ENCODE results near the gene C19orf25.
"Not testable (repeated sequence)": the region's sequence is repeated elsewhere in the genome, so short reads cannot be mapped to it uniquely, and the experiment has no call there.

Gene C19orf25

GRCh38 chr19:1512671-1513498, 33.9 kb upstream of the C19orf25 start, which contains the start of gene ADAMTSL5:
ADAMTSL5 (minus strand) TSS chr19:1513019; CDS start chr19:1510943, 2,076 bp downstream.
- DNase-seq (ENCODE audit: low spot score): no peak

- no peak for DNase-seq (ENCODE audit: low spot score)
These were observed 32.6 kb upstream of the C19orf25 start for GRCh38 chr19:1511318-1512317.

DNA sequence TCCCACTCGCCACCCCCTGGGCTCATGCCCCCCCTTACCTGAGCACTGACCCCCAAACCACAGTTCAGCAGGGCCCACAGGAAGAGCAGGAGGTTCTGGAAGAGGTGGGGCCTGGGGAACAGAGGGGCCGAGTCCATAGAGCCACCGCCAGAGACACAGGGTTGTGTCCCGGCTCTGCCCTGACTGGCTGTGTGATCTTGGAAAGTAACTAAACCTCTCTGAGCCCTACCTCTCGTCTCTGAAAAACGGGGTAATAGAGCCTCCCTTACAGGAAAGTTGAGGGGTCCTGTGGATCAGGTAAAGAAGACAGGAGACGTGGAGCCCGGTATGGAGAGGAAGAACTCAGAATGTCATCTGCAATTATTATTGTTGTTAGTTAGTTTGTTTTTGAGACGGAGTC, 31.8 kb upstream of the C19orf25 start:
- no peak for DNase-seq (ENCODE audit: low spot score)

DNA sequence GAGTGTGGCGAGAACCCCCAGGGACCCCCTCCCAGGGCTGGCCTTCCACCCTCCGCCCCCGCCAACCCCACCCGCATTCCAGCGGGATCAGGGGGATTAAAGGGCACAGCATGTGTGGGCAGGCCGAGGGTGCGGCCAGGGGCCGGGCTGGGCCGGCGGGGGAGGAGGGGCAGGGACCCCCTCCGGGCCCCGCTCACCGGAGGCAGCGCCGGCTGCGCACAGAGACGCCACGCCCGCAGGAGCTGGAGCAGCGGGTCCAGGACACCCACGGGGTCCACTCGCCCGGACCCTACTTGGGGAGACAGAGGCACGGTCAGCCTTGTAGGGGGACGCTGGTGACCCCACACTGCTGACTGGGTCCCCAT, 31.4 kb upstream of the C19orf25 start:
- DNase-seq (ENCODE audit: low spot score): no peak

GRCh38 chr19:1509602-1510441, 30.8 kb upstream of the C19orf25 start:
- no peak for DNase-seq (ENCODE audit: low spot score)

DNA sequence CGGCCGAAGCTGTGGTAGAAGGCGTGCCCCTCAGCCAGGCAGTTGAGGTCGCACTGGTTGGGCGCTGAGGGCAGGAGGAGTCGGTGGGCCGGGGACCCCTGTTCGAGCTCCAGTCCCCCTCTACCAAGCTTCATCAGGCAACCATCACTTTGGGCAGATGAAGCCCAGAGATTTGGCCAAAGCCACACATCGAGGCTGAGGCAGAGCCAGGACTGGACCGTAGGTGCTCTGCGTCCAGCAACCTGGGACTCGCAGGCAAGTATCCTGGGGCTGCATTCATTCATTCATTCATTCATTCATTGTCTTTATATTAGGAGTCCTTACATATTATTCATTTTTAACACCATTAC, 29.5 kb upstream of the C19orf25 start:
- DNase-seq (ENCODE audit: low spot score): no peak

DNA sequence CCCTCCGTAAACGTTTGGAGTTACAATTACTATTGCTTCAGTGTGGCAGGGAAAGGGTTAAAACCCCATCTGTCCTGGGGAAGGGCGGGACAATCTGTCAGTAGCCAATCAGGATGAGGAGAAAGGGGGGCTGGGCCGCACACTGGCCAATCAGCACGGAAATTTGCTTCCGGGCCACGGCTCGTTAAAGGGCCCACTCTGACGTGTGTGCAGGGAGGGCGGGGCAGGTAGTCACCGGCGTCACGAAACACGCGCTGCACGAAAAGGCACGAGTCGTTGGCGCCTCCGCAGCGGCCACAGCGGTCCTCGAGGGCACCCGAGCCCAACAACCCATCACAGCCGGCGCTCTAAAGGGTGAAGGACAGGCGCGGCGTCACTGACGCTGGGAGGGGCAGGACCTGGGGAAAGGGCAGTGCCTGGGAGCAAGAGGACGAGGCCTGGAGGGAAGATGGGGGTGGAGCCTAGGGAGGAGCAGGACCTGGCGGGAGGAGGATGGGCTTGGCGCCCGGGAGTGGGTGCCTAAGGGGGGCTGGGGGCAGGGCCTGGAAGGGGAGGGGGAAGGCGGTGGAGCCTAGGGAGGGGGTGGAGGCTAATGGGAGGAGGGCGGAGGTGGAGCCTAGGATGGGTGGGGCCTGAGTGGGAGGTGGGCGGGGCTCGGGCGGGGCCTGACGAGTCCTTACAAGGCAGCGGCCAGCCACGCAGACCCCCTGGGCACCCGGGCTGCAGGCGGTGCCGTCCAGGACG, 28.9 kb upstream of the C19orf25 start:
- peak; percentile 95 for DNase-seq (ENCODE audit: low spot score)

- DNase-seq (ENCODE audit: low spot score): no peak
These were observed 28.2 kb upstream of the C19orf25 start for GRCh38 chr19:1507192-1507660.

GRCh38 chr19:1505991-1506881, 27.2 kb upstream of the C19orf25 start:
- no peak for DNase-seq (ENCODE audit: low spot score)

DNA sequence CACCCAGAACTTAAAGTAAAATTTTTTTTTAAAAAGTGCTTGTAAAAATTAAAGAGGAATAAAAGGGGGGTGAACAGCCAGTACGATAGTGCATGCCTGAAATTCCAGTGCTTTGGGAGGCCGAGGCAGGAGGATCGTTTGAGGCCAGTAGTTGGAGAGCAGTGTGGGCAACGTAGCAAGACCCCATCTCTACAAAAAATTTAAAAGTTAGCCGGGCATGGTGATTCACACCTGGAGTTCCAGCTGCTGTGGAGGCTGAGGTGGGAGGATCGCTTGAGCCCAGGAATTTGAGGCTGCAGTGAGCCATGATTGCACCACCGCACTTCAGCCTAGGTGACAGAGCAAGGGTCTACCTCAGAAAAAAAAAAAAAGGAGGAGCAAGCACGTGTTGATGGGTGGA, 26.0 kb upstream of the C19orf25 start:
- DNase-seq (ENCODE audit: low spot score): no peak

- no peak for DNase-seq (ENCODE audit: low spot score)
These were observed 25.1 kb upstream of the C19orf25 start for GRCh38 chr19:1503925-1504773.

DNA sequence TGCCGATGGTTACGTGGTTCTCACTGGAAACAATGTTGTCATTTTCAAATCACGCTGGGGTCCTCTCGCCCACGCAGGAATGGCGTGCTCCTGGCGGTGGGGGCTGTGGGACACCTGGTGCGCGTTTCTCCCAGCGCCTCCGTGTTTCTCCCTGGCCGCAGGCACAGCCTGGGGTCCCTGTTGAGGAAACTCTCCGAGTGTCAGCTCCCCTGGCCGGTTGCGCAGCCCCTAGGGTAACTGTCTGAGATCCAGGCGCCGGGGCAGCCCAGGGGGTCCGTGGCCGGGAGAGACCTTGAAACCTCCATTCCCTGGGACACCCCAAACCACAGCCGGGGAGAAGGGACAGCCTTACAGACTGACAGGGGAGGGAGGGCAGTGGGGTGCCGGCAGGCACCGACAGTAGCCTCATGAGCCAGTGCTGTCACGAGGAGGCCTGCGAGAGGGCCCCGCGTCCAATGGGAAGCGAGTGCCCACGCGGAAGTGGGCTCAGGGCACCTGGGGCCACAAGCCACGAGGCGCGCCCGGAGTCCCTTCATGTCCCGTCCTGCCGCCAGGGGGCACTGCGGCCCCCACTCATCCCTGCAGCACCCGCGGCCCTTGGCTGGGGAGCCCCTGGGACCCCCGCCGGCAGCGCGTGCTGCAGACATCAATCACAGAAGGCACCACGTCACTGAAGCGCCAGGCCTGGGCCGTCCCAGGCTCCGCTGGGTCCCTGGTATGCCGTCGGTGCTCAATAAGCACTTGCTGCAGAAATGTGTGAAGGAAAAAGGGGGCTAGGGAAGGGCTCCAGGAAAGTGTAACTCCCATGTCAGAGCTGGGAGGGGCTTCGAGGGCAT, 24.3 kb upstream of the C19orf25 start:
- no peak for DNase-seq (ENCODE audit: low spot score)

- no peak for DNase-seq (ENCODE audit: low spot score)
These were observed 23.5 kb upstream of the C19orf25 start for GRCh38 chr19:1502433-1503088.

GRCh38 chr19:1501200-1501595, 22.2 kb upstream of the C19orf25 start:
- DNase-seq (ENCODE audit: low spot score): no peak

- not testable (repeated sequence) for DNase-seq (ENCODE audit: low spot score)
These were observed 20.2 kb upstream of the C19orf25 start for GRCh38 chr19:1499231-1499630.

DNA sequence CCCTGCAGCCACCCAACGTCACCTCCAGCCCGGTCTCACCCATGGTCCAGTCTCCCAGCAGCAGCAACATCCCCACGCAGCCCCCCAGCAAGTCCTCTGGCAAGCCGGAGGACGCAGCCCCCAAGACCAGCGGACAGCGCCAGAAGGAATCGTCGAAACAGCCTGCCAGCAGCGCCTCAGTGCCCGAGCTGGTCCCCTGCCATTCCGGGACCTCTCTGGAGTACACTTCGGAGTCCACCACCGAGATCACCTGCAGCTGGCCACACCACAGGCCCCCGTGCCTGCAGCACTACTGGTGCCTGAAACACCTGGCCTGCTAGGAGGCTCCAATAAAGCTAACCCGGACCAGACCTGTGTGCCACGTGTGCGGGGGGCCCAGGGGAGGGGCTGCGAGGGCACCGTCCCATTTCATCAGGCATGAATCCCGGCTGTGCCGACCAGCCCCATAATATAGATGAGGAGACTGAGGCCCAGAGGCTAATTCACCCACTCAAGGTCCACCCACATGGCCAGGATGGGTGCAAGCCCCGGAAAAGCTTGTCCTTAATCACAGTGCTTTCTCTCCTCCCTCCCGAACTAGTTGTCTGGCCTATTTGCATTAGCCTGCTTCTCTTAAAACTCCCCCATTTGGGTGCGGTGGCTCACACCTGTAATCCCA, 18.7 kb upstream of the C19orf25 start:
- DNase-seq (ENCODE audit: low spot score): no peak
